WTC11 (cell line): ENCODE results near the gene PLPP7.

Experiments used
- AFF4 ChIP-seq: sonication (generic); formaldehyde crosslinking; IDR thresholded peaks from 2 replicates; pipeline ENCODE4 v1.8.1; 2023; ENCODE audit warnings: mild to moderate bottlenecking, missing genetic modification reagents, borderline replicate concordance
- CBFB ChIP-seq: sonication (generic); formaldehyde crosslinking; IDR thresholded peaks from 2 replicates; pipeline ENCODE4 v1.8.1; 2022; ENCODE audit warnings: mild to moderate bottlenecking, low read depth, missing genetic modification reagents
- CTCF ChIP-seq: fragments of 200-600 bp; IDR thresholded peaks from 2 replicates; pipeline ENCODE4 v1.8.0; 2022; ENCODE audit warnings: antibody characterized with exemption
- HMGXB4 ChIP-seq: sonication (generic); formaldehyde crosslinking; IDR thresholded peaks from 2 replicates; pipeline ENCODE4 v1.8.1; 2023; ENCODE audit warnings: mild to moderate bottlenecking, moderate library complexity, missing genetic modification reagents
- IRF1 ChIP-seq: sonication (generic); formaldehyde crosslinking; IDR thresholded peaks from 2 replicates; pipeline ENCODE4 v1.8.0; 2023; ENCODE audit warnings: missing genetic modification reagents
- KAT7 ChIP-seq: sonication (generic); formaldehyde crosslinking; IDR thresholded peaks from 2 replicates; pipeline ENCODE4 v1.8.1; 2023; ENCODE audit warnings: missing genetic modification reagents, mild to moderate bottlenecking, borderline replicate concordance
- NFE2L1 ChIP-seq: sonication (generic); formaldehyde crosslinking; IDR thresholded peaks from 2 replicates; pipeline ENCODE4 v1.8.1; 2023; ENCODE audit warnings: missing genetic modification reagents
- NR2C2 ChIP-seq: sonication (generic); formaldehyde crosslinking; IDR thresholded peaks from 2 replicates; pipeline ENCODE4 v1.8.0; 2022; ENCODE audit warnings: mild to moderate bottlenecking, missing genetic modification reagents
- SP1 ChIP-seq: sonication (generic); formaldehyde crosslinking; conservative IDR thresholded peaks from 2 replicates; pipeline ENCODE4 v1.8.1; 2022; ENCODE audit warnings: missing genetic modification reagents
- USF1 ChIP-seq: sonication (generic); formaldehyde crosslinking; IDR thresholded peaks from 2 replicates; pipeline ENCODE4 v1.8.0; 2022; ENCODE audit warnings: mild to moderate bottlenecking, missing genetic modification reagents

- no peak for TF ChIP-seq CTCF
- no peak for TF ChIP-seq HMGXB4 (CRISPR knock-in tag)
- TF ChIP-seq IRF1 (CRISPR knock-in tag): no peak
- TF ChIP-seq CBFB (CRISPR knock-in tag): no peak
- TF ChIP-seq AFF4 (CRISPR knock-in tag): no peak
- TF ChIP-seq NR2C2: no peak
- no peak for TF ChIP-seq SP1
- TF ChIP-seq USF1 (CRISPR knock-in tag): no peak
- no peak for TF ChIP-seq KAT7 (CRISPR knock-in tag)
- no peak for TF ChIP-seq NFE2L1 (CRISPR knock-in tag)
Measured at GRCh38 chr9:131306397-131307004, 17.0 kb downstream of the PLPP7 start.
